HG03558 (cell line): ENCODE measurements around the gene BAG2.

Experiments used
- ATAC-seq: cut with Tn5 transposase; IDR thresholded peaks from one replicate; pipeline ENCODE4 v1.9.1; 2021; ENCODE audit warnings: moderate number of reproducible peaks; ENCODE audit not compliant: unreplicated experiment; ENCODE audit errors: extremely low read depth

BAG2 gene

DNA sequence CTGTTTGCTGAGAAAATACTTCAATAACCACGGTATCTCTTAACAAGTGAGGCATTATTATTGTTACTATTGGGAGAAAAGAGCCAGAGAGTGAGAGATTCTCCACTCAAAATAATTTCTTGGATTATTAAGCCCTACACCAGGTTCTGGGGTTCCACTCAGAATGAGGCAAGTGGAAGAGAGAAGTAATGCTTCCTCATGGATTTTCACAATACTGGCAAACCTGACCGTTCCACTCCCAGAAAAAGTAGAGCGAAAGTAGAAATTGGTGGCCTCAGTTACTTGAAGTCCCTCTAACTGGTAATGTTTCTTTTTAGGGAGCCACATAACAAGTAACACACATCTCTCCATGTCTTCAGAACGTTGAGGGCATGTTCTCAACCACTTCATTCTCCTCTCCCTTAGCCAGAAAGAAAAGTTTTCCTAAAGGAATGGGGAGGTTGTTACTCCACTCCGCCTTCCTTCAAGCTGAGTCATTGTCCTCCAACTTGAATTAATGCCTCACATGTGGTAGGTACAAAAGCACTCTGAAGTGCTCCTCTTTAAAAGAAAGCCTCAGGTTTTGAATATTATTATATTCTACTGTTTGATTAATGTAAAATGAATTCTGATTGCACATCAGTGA is 1.9 kb downstream of the BAG2 start:
- no peak for ATAC-seq

- ATAC-seq = no peak
These were observed 2.4 kb downstream of the BAG2 start for GRCh38 chr6:57174511-57174907.

- no peak for ATAC-seq
These were observed 5.6 kb downstream of the BAG2 start for GRCh38 chr6:57177545-57178265.

- ATAC-seq = no peak
These were observed 8.5 kb downstream of the BAG2 start for GRCh38 chr6:57180596-57180995.

DNA sequence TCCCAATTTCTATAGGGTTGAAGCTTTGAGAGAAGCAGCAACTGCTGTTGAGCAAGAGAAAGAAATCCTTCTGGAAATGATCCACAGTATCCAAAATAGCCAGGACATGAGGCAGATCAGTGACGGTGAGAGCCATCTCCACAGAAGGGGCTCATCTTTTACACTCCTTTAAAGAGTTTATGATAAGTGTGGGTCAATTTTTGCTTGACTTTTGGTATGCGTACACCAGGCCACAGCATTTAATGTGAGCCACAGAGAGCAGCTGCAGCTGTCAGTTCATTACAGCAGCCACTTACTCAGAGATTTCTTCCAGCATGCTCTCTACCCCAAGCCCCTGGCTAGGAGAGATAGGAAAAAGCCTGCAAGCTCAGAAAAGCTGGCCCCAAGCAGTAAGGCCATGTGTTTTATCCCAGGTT is 9.9 kb downstream of the BAG2 start:
- no peak for ATAC-seq

GRCh38 chr6:57183336-57183735 is 11.2 kb downstream of the BAG2 start:
- no peak for ATAC-seq

DNA sequence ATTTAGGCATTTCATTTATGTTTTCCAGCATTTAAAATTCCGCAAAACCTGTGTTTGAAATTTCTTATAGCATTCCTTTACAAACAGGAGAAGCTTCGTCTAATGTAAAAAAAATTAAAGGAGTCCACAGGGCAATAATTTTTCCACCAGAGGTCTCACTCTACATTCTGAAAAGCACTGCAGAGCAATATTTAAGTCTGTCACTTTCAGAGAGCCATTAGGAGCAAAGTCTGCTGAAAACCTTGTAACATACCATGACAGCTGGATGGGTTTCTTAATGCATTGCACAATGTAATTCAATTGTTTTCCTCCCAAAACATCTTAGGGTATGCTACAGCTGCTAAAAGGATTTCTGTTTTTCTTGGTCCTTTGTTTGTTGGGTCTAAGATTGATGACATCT is 18.0 kb downstream of the BAG2 start:
- no peak for ATAC-seq

GRCh38 chr6:57193177-57193576 is 21.1 kb downstream of the BAG2 start:
- no peak for ATAC-seq

- ATAC-seq = no peak
These were observed 23.3 kb downstream of the BAG2 start for GRCh38 chr6:57195457-57195856.

DNA sequence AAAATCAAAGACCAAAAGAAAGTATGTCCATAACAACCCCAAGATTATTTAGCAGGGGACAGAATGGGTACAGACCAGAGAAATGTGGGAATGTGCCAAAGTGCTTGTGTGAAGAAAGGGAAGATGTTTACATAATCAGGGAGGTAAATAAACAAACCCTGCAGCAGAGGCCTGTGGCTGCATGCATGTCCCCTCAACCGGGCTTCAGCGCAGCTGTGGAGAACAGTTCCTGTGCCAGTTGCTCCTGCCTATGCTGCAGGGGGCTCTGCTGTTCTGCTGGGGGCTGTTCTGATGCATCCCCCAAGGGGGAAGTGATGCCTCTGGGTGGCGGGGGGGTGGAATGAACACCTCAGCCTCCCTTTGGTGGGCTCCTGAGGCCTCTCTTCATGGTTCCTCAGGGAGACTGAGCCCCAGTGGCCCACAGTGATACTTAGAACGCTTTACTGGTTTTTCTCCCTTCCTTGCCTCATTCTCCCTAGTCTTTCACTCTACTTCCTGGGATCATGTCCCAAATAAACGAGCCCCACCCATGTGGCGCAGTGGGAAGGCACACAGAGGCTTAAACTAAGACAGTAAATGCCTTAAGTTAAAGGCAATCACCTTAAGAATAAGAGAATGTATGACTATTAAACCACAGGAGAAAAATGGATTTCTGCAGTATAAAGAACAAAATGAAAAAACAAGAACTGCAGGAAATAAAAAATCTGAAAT is 27.0 kb downstream of the BAG2 start:
- no peak for ATAC-seq

- ATAC-seq = no peak
These were observed 29.6 kb downstream of the BAG2 start for GRCh38 chr6:57201718-57202117.

GRCh38 chr6:57205550-57206328 is 33.6 kb downstream of the BAG2 start:
- no peak for ATAC-seq

- ATAC-seq = no peak
These were observed 35.0 kb downstream of the BAG2 start for GRCh38 chr6:57207141-57207540.

- ATAC-seq = no peak
These were observed 35.7 kb downstream of the BAG2 start for GRCh38 chr6:57207872-57208271.

DNA sequence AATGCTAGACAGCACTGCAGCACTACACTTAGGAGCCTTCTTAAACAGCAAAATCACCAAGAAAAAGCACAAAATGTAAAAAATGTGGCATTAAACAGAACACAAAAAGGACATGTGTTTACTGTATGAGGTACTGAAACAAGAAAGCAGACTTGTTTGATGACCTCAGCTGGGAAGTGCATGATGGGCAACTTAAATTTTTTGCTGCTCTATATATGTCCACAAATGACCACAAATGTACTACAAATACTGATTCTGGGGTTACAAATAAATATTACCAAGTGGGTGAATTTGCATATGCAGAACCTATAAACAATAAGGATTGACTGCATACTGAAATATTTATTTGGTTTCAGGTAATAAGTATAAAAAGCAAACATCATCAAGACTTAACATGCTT is 36.9 kb downstream of the BAG2 start:
- no peak for ATAC-seq

DNA sequence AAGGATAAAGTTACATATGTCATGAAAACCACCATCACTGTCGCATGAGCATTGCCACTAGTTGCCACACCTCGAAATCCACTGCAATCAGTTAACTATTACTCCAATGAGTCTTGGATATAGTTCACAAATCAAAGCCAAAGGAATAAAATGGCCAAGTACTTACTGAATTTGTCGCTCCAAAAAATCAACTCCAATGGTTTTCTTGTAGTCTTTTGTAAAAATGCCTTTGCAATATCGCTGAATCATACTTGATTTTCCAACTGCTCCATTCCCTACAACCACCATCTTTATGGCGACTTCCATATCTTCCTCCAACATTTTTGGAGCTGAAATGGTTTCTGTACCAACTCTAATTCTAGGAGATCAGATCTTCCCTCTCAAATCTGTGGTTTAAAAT is 37.9 kb downstream of the BAG2 start:
- ATAC-seq = no peak

DNA sequence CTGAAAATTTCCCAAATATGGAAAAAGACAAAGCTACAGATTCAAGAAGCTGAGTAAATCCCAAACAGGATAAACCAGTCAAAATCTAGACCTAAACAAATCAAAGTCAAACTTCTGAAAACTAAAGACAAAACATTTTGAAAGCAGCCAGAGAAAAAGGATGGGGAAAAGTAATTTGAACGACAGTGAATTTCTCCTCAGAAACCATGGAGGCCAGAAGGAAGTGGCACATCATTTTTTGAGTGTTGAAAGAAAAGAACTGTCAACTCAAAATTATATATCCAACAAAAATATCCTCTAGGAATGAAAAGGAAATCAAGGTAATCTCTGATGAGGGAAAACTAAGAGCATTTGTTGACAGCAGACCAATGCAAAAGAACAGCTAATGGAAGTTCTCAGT is 43.1 kb downstream of the BAG2 start:
- no peak for ATAC-seq

- ATAC-seq = no peak
These were observed 44.3 kb downstream of the BAG2 start for GRCh38 chr6:57216235-57217101.

GRCh38 chr6:57217270-57217669 is 45.1 kb downstream of the BAG2 start:
- no peak for ATAC-seq
